Measurements from ENCODE around the gene PITPNC1. TPM values are rescaled to one million over a fixed set of nuclear protein-coding genes. Genes with fewer than 3 reads are reported as not detected.
A peak's percentile ranks its signal among the peaks of the same experiment; 100 is the strongest.

The PITPNC1 gene
- total and polyA plus RNA-seq, 4 donors: 8.0 to 21.1 (median 15.2) TPM

GRCh38 chr17:67491009-67491680, 114.1 kb downstream of the PITPNC1 start:
- Histone ChIP-seq H3K9ac (ENCODE audit: insufficient read depth in 1 of 2, low read length in 2 of 2) (no peak overlapping the region), H3K4me1 (ENCODE audit: control insufficient read depth in 5 of 5, insufficient read depth in 5 of 5, low read length in 5 of 5) (peaks cover 0 to 12% (median 0%) of the 10 kb centered on the region in 5 donors), H3K4me3 (no peak overlapping the region), H3K27ac (ENCODE audit: low read depth in 1 of 2, low read length in 1 of 2) (peak overlapping the region in 1 of 2 donors; percentile 86), H3K27me3 (ENCODE audit: control insufficient read depth in 3 of 3, insufficient read depth in 3 of 3, low read length in 2 of 3) (peaks cover 0 to 5% (median 0%) of the 10 kb centered on the region in 3 donors), H3K9me3 (ENCODE audit: control insufficient read depth in 4 of 4, insufficient read depth in 3 of 4, low read length in 3 of 4) (no peaks in the 10 kb centered on the region), H3K36me3 (ENCODE audit: control insufficient read depth in 4 of 4, insufficient read depth in 4 of 4, low read length in 4 of 4) (no peaks in the 10 kb centered on the region)
- DNase-seq: peak; percentile 44 to 45 (median 45)
- no peak for TF ChIP-seq CTCF (IDR thresholded peaks at IDR 0.05; ENCODE audit: control extremely low read depth, extremely low read depth)
- peak; percentile 80 for ATAC-seq (ENCODE audit: insufficient read depth, low FRiP score)
- 43 to 72% methylated on average over 18 of the region's 18 CpGs for WGBS, 2 donors

GRCh38 chr17:67491681-67492024, 114.6 kb downstream of the PITPNC1 start:
- no peak for TF ChIP-seq CTCF (IDR thresholded peaks at IDR 0.05; ENCODE audit: control extremely low read depth, extremely low read depth)
- Histone ChIP-seq H3K9me3 (ENCODE audit: control insufficient read depth in 4 of 4, insufficient read depth in 3 of 4, low read length in 3 of 4) (no peaks in the 10 kb centered on the region), H3K36me3 (ENCODE audit: control insufficient read depth in 4 of 4, insufficient read depth in 4 of 4, low read length in 4 of 4) (no peaks in the 10 kb centered on the region), H3K27me3 (ENCODE audit: control insufficient read depth in 3 of 3, insufficient read depth in 3 of 3, low read length in 2 of 3) (peaks cover 0 to 5% (median 0%) of the 10 kb centered on the region in 3 donors), H3K9ac (ENCODE audit: insufficient read depth in 1 of 2, low read length in 2 of 2) (no peak overlapping the region), H3K4me3 (no peak overlapping the region), H3K4me1 (ENCODE audit: control insufficient read depth in 5 of 5, insufficient read depth in 5 of 5, low read length in 5 of 5) (peaks cover 0 to 12% (median 0%) of the 10 kb centered on the region in 5 donors), H3K27ac (ENCODE audit: low read depth in 1 of 2, low read length in 1 of 2) (no peak overlapping the region)
- 47 to 63% methylated on average over 4 of the region's 4 CpGs for WGBS, 2 donors
- ATAC-seq (ENCODE audit: insufficient read depth, low FRiP score) (no peak), DNase-seq (no peak)

GRCh38 chr17:67492251-67492740, 115.2 kb downstream of the PITPNC1 start:
- H3K27ac ChIP-seq (ENCODE audit: low read depth in 1 of 2, low read length in 1 of 2): no peak overlapping the region
- no peaks in the 10 kb centered on the region for H3K36me3 ChIP-seq (ENCODE audit: control insufficient read depth in 4 of 4, insufficient read depth in 4 of 4, low read length in 4 of 4)
- no peaks in the 10 kb centered on the region for H3K9me3 ChIP-seq (ENCODE audit: control insufficient read depth in 4 of 4, insufficient read depth in 3 of 4, low read length in 3 of 4)
- no peak for ATAC-seq (ENCODE audit: insufficient read depth, low FRiP score)
- DNase-seq: no peak
- no peak overlapping the region for H3K4me3 ChIP-seq
- 72 to 79% methylated on average over 5 of the region's 5 CpGs for WGBS, 2 donors
- no peak overlapping the region for H3K9ac ChIP-seq (ENCODE audit: insufficient read depth in 1 of 2, low read length in 2 of 2)
- H3K4me1 ChIP-seq (ENCODE audit: control insufficient read depth in 5 of 5, insufficient read depth in 5 of 5, low read length in 5 of 5): peaks cover 0 to 12% (median 0%) of the 10 kb centered on the region in 5 donors
- H3K27me3 ChIP-seq (ENCODE audit: control insufficient read depth in 3 of 3, insufficient read depth in 3 of 3, low read length in 2 of 3): peaks cover 0 to 5% (median 0%) of the 10 kb centered on the region in 3 donors
- no peak for TF ChIP-seq CTCF (IDR thresholded peaks at IDR 0.05; ENCODE audit: control extremely low read depth, extremely low read depth)

All from lung (tissue), 12 donors.